C4-2B (cell line): Measurements from ENCODE around the gene PLXNA2.

Experiments
- CTCF ChIP-seq: fragments of 450-650 bp; conservative IDR thresholded peaks from 2 replicates; pipeline ENCODE4 v1.5.1; 2017; ENCODE audit warnings: mild to moderate bottlenecking
- ZFX ChIP-seq: fragments of 450-650 bp; IDR thresholded peaks from 2 replicates; pipeline ENCODE4 v1.6.1; 2017

- TF ChIP-seq CTCF (no peak), ZFX (no peak)
Measured at GRCh38 chr1:208271236-208271635, 27.1 kb upstream of the PLXNA2 start.
